ENCODE data around the gene FBN3. TPM values are rescaled to one million over a fixed set of nuclear protein-coding genes. Genes with fewer than 3 reads are reported as not detected.
A peak's percentile ranks its signal among the peaks of the same experiment; 100 is the strongest.

FBN3 gene
- polyA plus RNA-seq, 3 donors: not detected

DNA sequence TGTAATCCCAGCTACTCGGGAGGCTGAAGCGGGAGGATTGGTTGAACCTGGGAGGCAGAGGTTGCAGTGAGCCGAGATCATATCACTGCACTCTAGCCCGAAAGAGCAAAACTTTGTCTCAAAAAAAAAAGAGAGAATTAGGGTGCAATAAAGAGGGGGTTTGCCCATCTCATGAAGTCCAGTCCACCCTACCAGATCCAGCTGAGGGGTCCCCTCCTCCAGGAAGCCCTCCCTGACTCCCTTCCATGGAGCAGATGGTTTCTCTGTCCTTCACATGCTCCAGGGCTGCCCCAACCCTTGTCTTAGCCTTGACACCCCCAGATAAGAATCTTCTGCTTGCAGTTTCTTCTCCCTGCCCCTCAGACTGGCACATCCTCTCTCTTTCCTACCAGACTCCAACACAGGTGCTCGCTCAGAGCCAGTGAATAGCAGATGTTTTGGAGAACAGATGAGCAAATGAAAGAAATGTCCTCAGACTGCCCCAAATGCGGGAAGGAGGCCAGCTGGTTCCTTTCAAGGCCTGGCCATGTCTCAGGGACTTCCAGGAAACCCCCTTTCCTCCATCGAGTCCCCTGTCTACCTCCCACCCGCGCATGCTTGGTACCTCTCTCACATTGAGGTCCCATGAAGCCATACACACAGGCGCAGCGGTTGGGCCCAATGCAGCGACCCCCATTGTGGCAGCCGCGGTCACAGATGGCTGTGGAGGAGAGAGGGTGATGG, 5.0 kb downstream of the FBN3 start:
- Histone ChIP-seq H3K4me2 (replicated peaks; ENCODE audit: extremely low read depth, low read length, poor library complexity, severe bottlenecking) (no peak overlapping the region), H2AFZ (ENCODE audit: insufficient read depth, low read depth, low read length, poor library complexity, severe bottlenecking) (no peak overlapping the region), H3K9me3 (replicated peaks in 1 of 2; ENCODE audit: control insufficient read depth in 1 of 2, insufficient read depth in 1 of 2, low read length in 2 of 2) (no peaks in the 10 kb centered on the region), H3K27me3 (ENCODE audit: control insufficient read depth in 2 of 2, insufficient read depth in 2 of 2, low read length in 2 of 2) (peaks cover 8 to 22% of the 10 kb centered on the region in 2 donors), H3K4me3 (replicated peaks in 1 of 3; ENCODE audit: low read depth in 2 of 3, low read length in 3 of 3) (no peak overlapping the region), H3K9ac (ENCODE audit: insufficient read depth, low read length, poor library complexity, severe bottlenecking) (no peak overlapping the region), H3K27ac (ENCODE audit: low read depth in 1 of 2, low read length in 2 of 2) (no peak overlapping the region), H3K79me2 (ENCODE audit: insufficient read depth, low read length) (no peaks in the 10 kb centered on the region), H4K20me1 (ENCODE audit: insufficient read depth, low read length) (no peaks in the 10 kb centered on the region), H3K4me1 (ENCODE audit: control insufficient read depth in 1 of 2, insufficient read depth in 2 of 2, low read length in 2 of 2) (no peaks in the 10 kb centered on the region), H3K36me3 (replicated peaks in 1 of 2; ENCODE audit: control insufficient read depth in 1 of 2, insufficient read depth in 2 of 2, low read length in 2 of 2) (no peaks in the 10 kb centered on the region)
- Mint-ChIP-seq H3K27me3 (ENCODE audit: low read depth in 3 of 3) (peaks cover 33 to 46% (median 40%) of the 10 kb centered on the region in 3 donors), H3K9me3 (peaks cover 0 to 5% (median 2%) of the 10 kb centered on the region in 7 donors), H3K27ac (no peak overlapping the region), H3K36me3 (no peaks in the 10 kb centered on the region), H3K4me1 (peaks cover 4% of the 10 kb centered on the region), H3K4me3 (no peak overlapping the region)
- no peak for DNase-seq
- TF ChIP-seq CTCF (IDR thresholded peaks at IDR 0.05): no peak
- 94% methylated on average over 4 of the region's 14 CpGs for WGBS (ENCODE audit: insufficient coverage)
- intact Hi-C loops (cut with micrococcal nuclease): no loop called here

- Mint-ChIP-seq H3K27me3 (ENCODE audit: low read depth in 3 of 3) (peaks cover 24 to 37% (median 31%) of the 10 kb centered on the region in 3 donors), H3K4me3 (no peak overlapping the region), H3K27ac (peak overlapping the region in 3 of 7 donors; percentile 36 to 53 (median 52)), H3K4me1 (no peaks in the 10 kb centered on the region), H3K36me3 (no peaks in the 10 kb centered on the region), H3K9me3 (peaks cover 0 to 3% (median under 1%) of the 10 kb centered on the region in 7 donors)
- no peak overlapping the region for H3K4me2 ChIP-seq (replicated peaks; ENCODE audit: extremely low read depth, low read length, poor library complexity, severe bottlenecking)
- TF ChIP-seq CTCF (IDR thresholded peaks at IDR 0.05): no peak
- WGBS (ENCODE audit: insufficient coverage): 79% methylated on average over 9 of the region's 10 CpGs
- H3K4me1 ChIP-seq (ENCODE audit: control insufficient read depth in 1 of 2, insufficient read depth in 2 of 2, low read length in 2 of 2): no peaks in the 10 kb centered on the region
- H3K4me3 ChIP-seq (replicated peaks in 1 of 3; ENCODE audit: low read depth in 2 of 3, low read length in 3 of 3): no peak overlapping the region
- H4K20me1 ChIP-seq (ENCODE audit: insufficient read depth, low read length): no peaks in the 10 kb centered on the region
- no peaks in the 10 kb centered on the region for H3K79me2 ChIP-seq (ENCODE audit: insufficient read depth, low read length)
- no peak overlapping the region for H3K27ac ChIP-seq (ENCODE audit: low read depth in 1 of 2, low read length in 2 of 2)
- no peaks in the 10 kb centered on the region for H3K36me3 ChIP-seq (replicated peaks in 1 of 2; ENCODE audit: control insufficient read depth in 1 of 2, insufficient read depth in 2 of 2, low read length in 2 of 2)
- H3K9me3 ChIP-seq (replicated peaks in 1 of 2; ENCODE audit: control insufficient read depth in 1 of 2, insufficient read depth in 1 of 2, low read length in 2 of 2): no peaks in the 10 kb centered on the region
- peaks cover 2 to 12% of the 10 kb centered on the region in 2 donors for H3K27me3 ChIP-seq (ENCODE audit: control insufficient read depth in 2 of 2, insufficient read depth in 2 of 2, low read length in 2 of 2)
- DNase-seq: no peak
- no peak overlapping the region for H2AFZ ChIP-seq (ENCODE audit: insufficient read depth, low read depth, low read length, poor library complexity, severe bottlenecking)
- intact Hi-C loops (cut with micrococcal nuclease): no loop called here
- H3K9ac ChIP-seq (ENCODE audit: insufficient read depth, low read length, poor library complexity, severe bottlenecking): no peak overlapping the region
Observed at GRCh38 chr19:8143041-8143440, 6.4 kb downstream of the FBN3 start.
